ENCODE results near the gene CRACR2B.

- TF ChIP-seq EZH2phosphoT487 (IDR thresholded peaks at IDR 0.05; ENCODE audit: insufficient read depth, low read depth) = no peak
- no peak for TF ChIP-seq EZH2 (IDR thresholded peaks at IDR 0.05; ENCODE audit: insufficient read depth, poor library complexity, severe bottlenecking)
Observed at GRCh38 chr11:808427-809286, 19.1 kb upstream of the CRACR2B start.

Data from GM23248 (cell line).